Measurements from ENCODE around the gene CDC123.

DNA sequence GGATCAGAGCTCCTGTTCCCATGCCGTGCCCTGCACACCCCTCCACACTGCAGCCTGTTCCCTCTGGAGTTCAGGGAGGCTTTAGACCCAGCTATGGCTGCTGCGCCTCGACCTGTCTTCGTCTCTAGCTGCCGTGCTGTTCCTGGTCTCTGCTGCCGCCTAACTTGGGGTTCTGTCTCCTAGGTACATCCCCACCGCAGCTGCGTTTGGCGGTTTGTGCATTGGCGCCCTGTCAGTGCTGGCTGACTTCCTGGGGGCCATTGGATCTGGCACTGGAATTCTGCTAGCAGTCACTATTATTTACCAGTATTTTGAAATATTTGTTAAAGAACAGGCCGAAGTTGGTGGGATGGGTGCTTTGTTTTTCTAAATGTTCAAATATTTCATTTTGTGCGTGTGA, 31.9 kb upstream of the CDC123 start:
- TF ChIP-seq YY1 (IDR thresholded peaks at IDR 0.05; ENCODE audit: insufficient read depth, insufficient read length): no peak
- TF ChIP-seq ZNF274 (IDR thresholded peaks at IDR 0.05; ENCODE audit: low read depth, low read length): no peak
- TF ChIP-seq SUZ12 (IDR thresholded peaks at IDR 0.05; ENCODE audit: extremely low read depth, insufficient read depth, insufficient read length): no peak

Data from NT2/D1 (cell line).